SK-N-SH (cell line): Measurements from ENCODE around the gene GRM1. TPM values are rescaled to one million over a fixed set of nuclear protein-coding genes. Genes with fewer than 3 reads are reported as not detected.

Experiments
- CTCF ChIA-PET: fragments of 300-600, 350-600 bp; formaldehyde crosslinking; extraction: SDS; loops from one replicate; lab custom pipeline; 2021; lab: Yijun Ruan, JAX
- POLR2A ChIA-PET: fragments of 350-600 bp; sonication (Branson Sonifier 250); formaldehyde crosslinking; extraction: SDS; loops from one replicate; lab custom pipeline; 2020; ENCODE audit warnings: antibody characterized with exemption, inconsistent platforms; lab: Yijun Ruan, JAX
- DNase-seq: peaks from one replicate; pipeline ENCODE4 v3.0.0; 2012
- H2AFZ ChIP-seq: fragments of 200-600 bp; sonication (generic); 2 replicates; pipeline ENCODE4 v1.8.1; 2016; ENCODE audit warnings: antibody characterized with exemption, mild to moderate bottlenecking, low read depth
- H3F3A ChIP-seq: fragments of 200-600 bp; sonication (generic); replicated peaks from 2 replicates; pipeline ENCODE3; 2016; ENCODE audit warnings: antibody characterized with exemption, mild to moderate bottlenecking; ENCODE audit not compliant: insufficient read depth
- H3K27ac ChIP-seq, 2 experiments: fragments of 200-500 bp in 1 of 2; fragments of 200-600 bp in 1 of 2; sonication (Bioruptor generic) in 1 of 2; sonication (generic), shearing (Covaris generic) in 1 of 2; 2 replicates each; pipeline versions ENCODE4 v1.5.1 to v1.6.1; 2014 to 2016; ENCODE audit warnings: low read depth in 2 of 2, inconsistent platforms in 1 of 2, low read length in 1 of 2, mild to moderate bottlenecking in 1 of 2, mixed read lengths in 1 of 2
- H3K27me3 ChIP-seq: fragments of 200-600 bp; sonication (generic), shearing (Covaris generic); 2 replicates; pipeline ENCODE4 v1.6.1; 2016; ENCODE audit warnings: mixed run types; ENCODE audit not compliant: insufficient read depth
- H3K36me3 ChIP-seq, 2 experiments: fragments of 200-500 bp in 1 of 2; fragments of 200-600 bp in 1 of 2; sonication (Bioruptor generic) in 1 of 2; sonication (generic) in 1 of 2; replicated peaks in 1 of 2; 2 replicates each; pipeline versions ENCODE3 to v1.5.1; 2014 to 2016; ENCODE audit warnings: low read length in 1 of 2, mild to moderate bottlenecking in 1 of 2; ENCODE audit not compliant: insufficient read depth in 2 of 2, control insufficient read depth in 1 of 2
- H3K4me1 ChIP-seq, 2 experiments: fragments of 200-500 bp in 1 of 2; fragments of 200-600 bp in 1 of 2; sonication (Bioruptor generic) in 1 of 2; sonication (generic), shearing (Covaris generic) in 1 of 2; 2 replicates each; pipeline versions ENCODE4 v1.5.1 to v1.6.1; 2014 to 2016; ENCODE audit warnings: low read depth in 1 of 2, low read length in 1 of 2, mixed run types in 1 of 2; ENCODE audit not compliant: insufficient read depth in 2 of 2, control insufficient read depth in 1 of 2
- H3K4me2 ChIP-seq: fragments of 200-600 bp; sonication (generic), shearing (Covaris generic); 2 replicates; pipeline ENCODE4 v1.6.1; 2017; ENCODE audit warnings: mixed run types
- H3K4me3 ChIP-seq, 2 experiments: fragments of 200-500 bp in 1 of 2; fragments of 200-600 bp in 1 of 2; sonication (Bioruptor generic) in 1 of 2; sonication (generic), shearing (Covaris generic) in 1 of 2; 2 replicates each; pipeline versions ENCODE4 v1.5.1 to v1.8.1; 2014 to 2016; ENCODE audit warnings: low read depth in 2 of 2, inconsistent platforms in 1 of 2, low read length in 1 of 2, mild to moderate bottlenecking in 1 of 2, mixed read lengths in 1 of 2, moderate library complexity in 1 of 2
- H3K79me2 ChIP-seq: fragments of 200-600 bp; sonication (generic); 2 replicates; pipeline ENCODE4 v1.8.1; 2017; ENCODE audit warnings: mild to moderate bottlenecking; ENCODE audit not compliant: insufficient read depth
- H3K9ac ChIP-seq: fragments of 200-600 bp; sonication (generic); 2 replicates; pipeline ENCODE4 v1.6.1; 2017; ENCODE audit warnings: mixed run types
- H3K9me2 ChIP-seq: fragments of 200-600 bp; sonication (generic); 2 replicates; pipeline ENCODE4 v1.6.1; 2017; ENCODE audit warnings: mixed run types
- H3K9me3 ChIP-seq: fragments of 200-600 bp; sonication (generic); 2 replicates; pipeline ENCODE4 v1.6.1; 2017; ENCODE audit warnings: mixed run types, mild to moderate bottlenecking, moderate library complexity
- H4K20me1 ChIP-seq: fragments of 200-600 bp; sonication (generic); 2 replicates; pipeline ENCODE4 v1.6.1; 2017; ENCODE audit warnings: mild to moderate bottlenecking, mixed run types; ENCODE audit not compliant: insufficient read depth
- CHD2 ChIP-seq: fragments of 150-350 bp; IDR thresholded peaks from 2 replicates; pipeline ENCODE4 v1.6.1; 2018; ENCODE audit warnings: low read length; ENCODE audit not compliant: partially characterized antibody
- FOXM1 ChIP-seq: IDR thresholded peaks from 2 replicates; pipeline ENCODE4 v1.4.0; 2012; ENCODE audit warnings: low read depth, mild to moderate bottlenecking
- GABPA ChIP-seq: IDR thresholded peaks from 2 replicates; pipeline ENCODE4 v1.4.0; 2012; ENCODE audit warnings: low read depth, mild to moderate bottlenecking
- JUND ChIP-seq: IDR thresholded peaks from 2 replicates; pipeline ENCODE4 v1.4.0; 2012
- NRF1 ChIP-seq: IDR thresholded peaks from 2 replicates; pipeline ENCODE4 v1.6.1; 2012; ENCODE audit warnings: low read depth, mild to moderate bottlenecking, low read length
- POLR2AphosphoS5 ChIP-seq: IDR thresholded peaks from 2 replicates; pipeline ENCODE4 v1.6.1; 2012; ENCODE audit warnings: low read depth, low read length
- RAD21 ChIP-seq: IDR thresholded peaks from 2 replicates; pipeline ENCODE4 v1.6.1; 2012; ENCODE audit warnings: mild to moderate bottlenecking, low read length
- RFX5 ChIP-seq: IDR thresholded peaks from 2 replicates; pipeline ENCODE4 v1.6.1; 2012; ENCODE audit warnings: mild to moderate bottlenecking, improper control_type of control experiment, low read length
- RXRA ChIP-seq: IDR thresholded peaks from 2 replicates; pipeline ENCODE4 v1.4.0; 2012; ENCODE audit warnings: low read depth, mild to moderate bottlenecking, borderline replicate concordance
- SIN3A ChIP-seq: IDR thresholded peaks from 2 replicates; pipeline ENCODE4 v1.6.1; 2012; ENCODE audit warnings: low read depth, mild to moderate bottlenecking, low read length, moderate library complexity, borderline replicate concordance
- TCF12 ChIP-seq: IDR thresholded peaks from 2 replicates; pipeline ENCODE4 v1.4.0; 2012
- TEAD4 ChIP-seq: IDR thresholded peaks from 2 replicates; pipeline ENCODE4 v1.4.0; 2012; ENCODE audit warnings: mild to moderate bottlenecking, borderline replicate concordance; ENCODE audit not compliant: insufficient read depth
- YY1 ChIP-seq: IDR thresholded peaks from 2 replicates; pipeline ENCODE4 v1.4.0; 2012; ENCODE audit warnings: low read depth, mild to moderate bottlenecking
- WGBS: methylation state at CpG from one replicate; pipeline ENCODE4 v1.1.6; 2017; ENCODE audit warnings: low lambda C conversion rate; 5-methylcytosine and 5-hydroxymethylcytosine counted together
- polyA plus RNA-seq, 3 experiments: library from polyadenylated mRNA; depleted of rRNA; stranded (reverse); fragments of >200 nt; gene quantifications; 2 replicates each; pipeline ENCODE4 v1.2.3, GENCODE V29; 2012
- TF ChIP-seq, protein P1 (sequence below): IDR thresholded peaks from 2 replicates; pipeline ENCODE4 v1.4.0; 2012; ENCODE audit warnings: low read depth, borderline replicate concordance
- TF ChIP-seq, protein P2 (sequence below): IDR thresholded peaks from 2 replicates; pipeline ENCODE4 v1.4.0; 2012; ENCODE audit warnings: low read depth
- TF ChIP-seq, protein P3 (sequence below): IDR thresholded peaks from 2 replicates; pipeline ENCODE4; 2012
- TF ChIP-seq, protein P4 (sequence below): fragments of 150-350 bp; IDR thresholded peaks from 2 replicates; pipeline ENCODE4 v1.6.1; 2017; ENCODE audit warnings: antibody characterized with exemption, low read length, low read depth, borderline replicate concordance
- TF ChIP-seq, protein P5 (sequence below): fragments of 200-600 bp; sonication (generic); IDR thresholded peaks from 2 replicates; pipeline ENCODE4 v1.6.1; 2017; ENCODE audit warnings: antibody characterized with exemption, mild to moderate bottlenecking, moderate library complexity

GRM1 gene
- polyA plus RNA-seq, 1 of the 3 experiments (the other 2 are of a cell fraction) = 0.05 TPM

DNA sequence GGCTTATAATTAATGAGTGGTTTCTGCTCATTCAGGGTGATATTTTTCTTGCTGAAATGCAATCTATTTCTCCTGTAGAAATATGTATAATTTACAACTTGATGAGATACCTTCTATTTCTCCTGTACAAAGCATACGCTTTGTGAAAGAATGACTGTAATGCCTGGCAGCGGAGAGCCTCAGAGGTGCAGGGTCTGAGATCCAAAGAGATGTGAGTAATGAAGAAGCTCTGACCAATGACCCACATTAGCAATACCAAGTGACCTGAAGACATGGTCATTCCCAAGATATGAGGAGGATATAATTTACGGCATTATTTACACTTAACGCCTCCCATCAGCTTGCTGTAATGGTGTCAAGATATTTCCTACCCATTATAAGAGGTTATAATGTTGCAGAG is 416.4 kb downstream of the GRM1 start:
- H4K20me1 ChIP-seq = no peaks in the 10 kb centered on the region
- TF ChIP-seq, protein P1, sequence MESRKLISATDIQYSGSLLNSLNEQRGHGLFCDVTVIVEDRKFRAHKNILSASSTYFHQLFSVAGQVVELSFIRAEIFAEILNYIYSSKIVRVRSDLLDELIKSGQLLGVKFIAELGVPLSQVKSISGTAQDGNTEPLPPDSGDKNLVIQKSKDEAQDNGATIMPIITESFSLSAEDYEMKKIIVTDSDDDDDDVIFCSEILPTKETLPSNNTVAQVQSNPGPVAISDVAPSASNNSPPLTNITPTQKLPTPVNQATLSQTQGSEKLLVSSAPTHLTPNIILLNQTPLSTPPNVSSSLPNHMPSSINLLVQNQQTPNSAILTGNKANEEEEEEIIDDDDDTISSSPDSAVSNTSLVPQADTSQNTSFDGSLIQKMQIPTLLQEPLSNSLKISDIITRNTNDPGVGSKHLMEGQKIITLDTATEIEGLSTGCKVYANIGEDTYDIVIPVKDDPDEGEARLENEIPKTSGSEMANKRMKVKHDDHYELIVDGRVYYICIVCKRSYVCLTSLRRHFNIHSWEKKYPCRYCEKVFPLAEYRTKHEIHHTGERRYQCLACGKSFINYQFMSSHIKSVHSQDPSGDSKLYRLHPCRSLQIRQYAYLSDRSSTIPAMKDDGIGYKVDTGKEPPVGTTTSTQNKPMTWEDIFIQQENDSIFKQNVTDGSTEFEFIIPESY = no peak
- no peak for TF ChIP-seq CHD2
- TF ChIP-seq RAD21 = no peak
- TF ChIP-seq, protein P2, sequence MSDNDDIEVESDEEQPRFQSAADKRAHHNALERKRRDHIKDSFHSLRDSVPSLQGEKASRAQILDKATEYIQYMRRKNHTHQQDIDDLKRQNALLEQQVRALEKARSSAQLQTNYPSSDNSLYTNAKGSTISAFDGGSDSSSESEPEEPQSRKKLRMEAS = no peak
- TF ChIP-seq GABPA = no peak
- TF ChIP-seq RXRA = no peak
- no peak for TF ChIP-seq RFX5
- no peak for TF ChIP-seq FOXM1
- no peak for TF ChIP-seq SIN3A
- TF ChIP-seq, protein P3, sequence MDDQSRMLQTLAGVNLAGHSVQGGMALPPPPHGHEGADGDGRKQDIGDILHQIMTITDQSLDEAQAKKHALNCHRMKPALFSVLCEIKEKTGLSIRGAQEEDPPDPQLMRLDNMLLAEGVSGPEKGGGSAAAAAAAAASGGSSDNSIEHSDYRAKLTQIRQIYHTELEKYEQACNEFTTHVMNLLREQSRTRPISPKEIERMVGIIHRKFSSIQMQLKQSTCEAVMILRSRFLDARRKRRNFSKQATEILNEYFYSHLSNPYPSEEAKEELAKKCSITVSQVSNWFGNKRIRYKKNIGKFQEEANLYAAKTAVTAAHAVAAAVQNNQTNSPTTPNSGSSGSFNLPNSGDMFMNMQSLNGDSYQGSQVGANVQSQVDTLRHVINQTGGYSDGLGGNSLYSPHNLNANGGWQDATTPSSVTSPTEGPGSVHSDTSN = no peak
- TF ChIP-seq JUND = no peak
- no peak for TF ChIP-seq YY1
- TF ChIP-seq, protein P4, sequence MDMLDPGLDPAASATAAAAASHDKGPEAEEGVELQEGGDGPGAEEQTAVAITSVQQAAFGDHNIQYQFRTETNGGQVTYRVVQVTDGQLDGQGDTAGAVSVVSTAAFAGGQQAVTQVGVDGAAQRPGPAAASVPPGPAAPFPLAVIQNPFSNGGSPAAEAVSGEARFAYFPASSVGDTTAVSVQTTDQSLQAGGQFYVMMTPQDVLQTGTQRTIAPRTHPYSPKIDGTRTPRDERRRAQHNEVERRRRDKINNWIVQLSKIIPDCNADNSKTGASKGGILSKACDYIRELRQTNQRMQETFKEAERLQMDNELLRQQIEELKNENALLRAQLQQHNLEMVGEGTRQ = no peak
- TF ChIP-seq TCF12 = no peak
- no peak for TF ChIP-seq NRF1
- TF ChIP-seq POLR2AphosphoS5 = no peak
- TF ChIP-seq, protein P5, sequence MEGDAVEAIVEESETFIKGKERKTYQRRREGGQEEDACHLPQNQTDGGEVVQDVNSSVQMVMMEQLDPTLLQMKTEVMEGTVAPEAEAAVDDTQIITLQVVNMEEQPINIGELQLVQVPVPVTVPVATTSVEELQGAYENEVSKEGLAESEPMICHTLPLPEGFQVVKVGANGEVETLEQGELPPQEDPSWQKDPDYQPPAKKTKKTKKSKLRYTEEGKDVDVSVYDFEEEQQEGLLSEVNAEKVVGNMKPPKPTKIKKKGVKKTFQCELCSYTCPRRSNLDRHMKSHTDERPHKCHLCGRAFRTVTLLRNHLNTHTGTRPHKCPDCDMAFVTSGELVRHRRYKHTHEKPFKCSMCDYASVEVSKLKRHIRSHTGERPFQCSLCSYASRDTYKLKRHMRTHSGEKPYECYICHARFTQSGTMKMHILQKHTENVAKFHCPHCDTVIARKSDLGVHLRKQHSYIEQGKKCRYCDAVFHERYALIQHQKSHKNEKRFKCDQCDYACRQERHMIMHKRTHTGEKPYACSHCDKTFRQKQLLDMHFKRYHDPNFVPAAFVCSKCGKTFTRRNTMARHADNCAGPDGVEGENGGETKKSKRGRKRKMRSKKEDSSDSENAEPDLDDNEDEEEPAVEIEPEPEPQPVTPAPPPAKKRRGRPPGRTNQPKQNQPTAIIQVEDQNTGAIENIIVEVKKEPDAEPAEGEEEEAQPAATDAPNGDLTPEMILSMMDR = no peak
- TF ChIP-seq TEAD4 = no peak
- no peak overlapping the region for H3K9ac ChIP-seq
- DNase-seq = no peak
- no peak overlapping the region for H3K4me2 ChIP-seq
- no peak overlapping the region for H2AFZ ChIP-seq
- H3K27me3 ChIP-seq = no peaks in the 10 kb centered on the region
- H3K9me3 ChIP-seq = no peaks in the 10 kb centered on the region
- 77% methylated on average over 4 of the region's 4 CpGs for WGBS
- POLR2A ChIA-PET = no interaction called here
- no peaks in the 10 kb centered on the region for H3F3A ChIP-seq
- H3K27ac ChIP-seq = no peak overlapping the region
- CTCF ChIA-PET = no interaction called here
- H3K4me3 ChIP-seq = no peak overlapping the region
- no peaks in the 10 kb centered on the region for H3K9me2 ChIP-seq
- H3K36me3 ChIP-seq = no peaks in the 10 kb centered on the region
- no peaks in the 10 kb centered on the region for H3K4me1 ChIP-seq
- no peaks in the 10 kb centered on the region for H3K79me2 ChIP-seq
